ENCODE results near the gene CTRL. TPM values are rescaled to one million over a fixed set of nuclear protein-coding genes. Genes with fewer than 3 reads are reported as not detected.
A peak's percentile ranks its signal among the peaks of the same experiment; 100 is the strongest.
"Not testable (repeated sequence)": the region's sequence is repeated elsewhere in the genome, so short reads cannot be mapped to it uniquely, and the experiment has no call there.

Gene CTRL
- total RNA-seq, 1 donor from 2014 or later: 3.2 TPM

- DNase-seq (ENCODE audit: extremely low spot score in 2 of 2): no peak
- Histone ChIP-seq H3K27ac (no peak overlapping the region), H3K27me3 (no peaks in the 10 kb centered on the region), H3K9me3 (no peaks in the 10 kb centered on the region), H3K4me1 (no peaks in the 10 kb centered on the region), H3K36me3 (no peaks in the 10 kb centered on the region), H3K4me3 (no peak overlapping the region)
- intact Hi-C loops (cut with DNase I): no loop called here
- TF ChIP-seq POLR2AphosphoS5 (IDR thresholded peaks at IDR 0.05; ENCODE audit: insufficient read depth in 1 of 2, low read depth in 1 of 2): no peak
- TF ChIP-seq, protein P1, sequence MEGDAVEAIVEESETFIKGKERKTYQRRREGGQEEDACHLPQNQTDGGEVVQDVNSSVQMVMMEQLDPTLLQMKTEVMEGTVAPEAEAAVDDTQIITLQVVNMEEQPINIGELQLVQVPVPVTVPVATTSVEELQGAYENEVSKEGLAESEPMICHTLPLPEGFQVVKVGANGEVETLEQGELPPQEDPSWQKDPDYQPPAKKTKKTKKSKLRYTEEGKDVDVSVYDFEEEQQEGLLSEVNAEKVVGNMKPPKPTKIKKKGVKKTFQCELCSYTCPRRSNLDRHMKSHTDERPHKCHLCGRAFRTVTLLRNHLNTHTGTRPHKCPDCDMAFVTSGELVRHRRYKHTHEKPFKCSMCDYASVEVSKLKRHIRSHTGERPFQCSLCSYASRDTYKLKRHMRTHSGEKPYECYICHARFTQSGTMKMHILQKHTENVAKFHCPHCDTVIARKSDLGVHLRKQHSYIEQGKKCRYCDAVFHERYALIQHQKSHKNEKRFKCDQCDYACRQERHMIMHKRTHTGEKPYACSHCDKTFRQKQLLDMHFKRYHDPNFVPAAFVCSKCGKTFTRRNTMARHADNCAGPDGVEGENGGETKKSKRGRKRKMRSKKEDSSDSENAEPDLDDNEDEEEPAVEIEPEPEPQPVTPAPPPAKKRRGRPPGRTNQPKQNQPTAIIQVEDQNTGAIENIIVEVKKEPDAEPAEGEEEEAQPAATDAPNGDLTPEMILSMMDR (IDR thresholded peaks at IDR 0.05): no peak
- TF ChIP-seq POLR2A (IDR thresholded peaks at IDR 0.05): no peak
Measured at GRCh38 chr16:67976205-67976604, 44.5 kb upstream of the CTRL start.

- Histone ChIP-seq H3K27me3 (no peaks in the 10 kb centered on the region), H3K4me1 (no peaks in the 10 kb centered on the region), H3K36me3 (no peaks in the 10 kb centered on the region), H3K27ac (no peak overlapping the region), H3K4me3 (no peak overlapping the region), H3K9me3 (no peaks in the 10 kb centered on the region)
- TF ChIP-seq, protein P1 (IDR thresholded peaks at IDR 0.05): no peak
- TF ChIP-seq POLR2AphosphoS5 (IDR thresholded peaks at IDR 0.05; ENCODE audit: insufficient read depth in 1 of 2, low read depth in 1 of 2) (no peak), POLR2A (IDR thresholded peaks at IDR 0.05) (no peak)
- intact Hi-C loops (cut with DNase I): no loop called here
- no peak for DNase-seq (ENCODE audit: extremely low spot score in 2 of 2)
Measured at GRCh38 chr16:67975321-67976105, 43.9 kb upstream of the CTRL start.

DNA sequence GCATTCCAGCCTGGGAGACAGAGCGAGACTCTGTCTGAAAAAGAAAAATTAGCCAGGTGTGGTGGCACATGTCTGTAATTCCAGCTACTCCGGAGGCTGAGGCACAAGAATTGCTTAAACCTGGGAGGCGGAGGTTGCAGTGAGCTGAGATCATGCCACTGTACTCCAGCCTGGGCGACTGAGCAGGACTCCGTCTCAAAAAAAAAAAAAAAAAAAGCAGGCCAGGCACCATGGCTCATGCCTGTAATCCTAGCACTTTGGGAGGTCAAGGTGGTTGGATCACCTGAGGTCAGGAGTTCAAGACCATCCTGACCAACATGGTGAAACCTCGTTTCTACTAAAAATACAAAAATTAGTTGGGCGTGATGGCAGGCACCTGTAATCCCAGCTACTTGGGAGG is 40.6 kb upstream of the CTRL start:
- DNase-seq (ENCODE audit: extremely low spot score in 2 of 2); intact Hi-C loops (cut with DNase I); H3K4me3 ChIP-seq; H3K27me3 ChIP-seq; H3K36me3 ChIP-seq; H3K9me3 ChIP-seq; H3K27ac ChIP-seq: not testable (repeated sequence)
- peaks cover 16% of the 10 kb centered on the region for H3K4me1 ChIP-seq

DNA sequence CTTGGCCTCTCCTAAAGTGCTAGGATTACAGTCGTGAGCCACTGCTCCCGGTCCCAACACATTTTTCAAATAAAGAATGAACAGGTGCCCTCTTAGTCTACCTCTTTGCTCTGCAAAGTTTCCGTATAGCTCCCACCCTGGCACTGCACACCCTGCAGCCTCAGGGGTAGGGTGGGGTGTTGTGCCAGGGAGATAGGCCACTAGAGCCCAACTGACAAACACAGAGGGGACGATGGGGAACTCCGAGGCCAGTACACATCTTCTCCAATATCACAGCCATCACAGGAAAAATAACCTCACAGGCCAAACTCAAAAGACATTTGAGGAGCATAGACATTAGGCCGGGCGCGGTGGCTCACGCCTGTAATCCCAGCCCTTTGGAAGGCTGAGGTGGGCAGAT is 39.4 kb upstream of the CTRL start:
- Histone ChIP-seq H3K9me3 (no peaks in the 10 kb centered on the region), H3K27ac (no peak overlapping the region), H3K36me3 (no peaks in the 10 kb centered on the region), H3K4me3 (no peak overlapping the region), H3K27me3 (no peaks in the 10 kb centered on the region), H3K4me1 (peaks cover 28% of the 10 kb centered on the region)
- DNase-seq (ENCODE audit: extremely low spot score in 2 of 2): no peak
- intact Hi-C loops (cut with DNase I): no loop called here
- TF ChIP-seq, protein P1 (IDR thresholded peaks at IDR 0.05): no peak
- TF ChIP-seq POLR2AphosphoS5 (IDR thresholded peaks at IDR 0.05; ENCODE audit: insufficient read depth in 1 of 2, low read depth in 1 of 2): no peak

DNA sequence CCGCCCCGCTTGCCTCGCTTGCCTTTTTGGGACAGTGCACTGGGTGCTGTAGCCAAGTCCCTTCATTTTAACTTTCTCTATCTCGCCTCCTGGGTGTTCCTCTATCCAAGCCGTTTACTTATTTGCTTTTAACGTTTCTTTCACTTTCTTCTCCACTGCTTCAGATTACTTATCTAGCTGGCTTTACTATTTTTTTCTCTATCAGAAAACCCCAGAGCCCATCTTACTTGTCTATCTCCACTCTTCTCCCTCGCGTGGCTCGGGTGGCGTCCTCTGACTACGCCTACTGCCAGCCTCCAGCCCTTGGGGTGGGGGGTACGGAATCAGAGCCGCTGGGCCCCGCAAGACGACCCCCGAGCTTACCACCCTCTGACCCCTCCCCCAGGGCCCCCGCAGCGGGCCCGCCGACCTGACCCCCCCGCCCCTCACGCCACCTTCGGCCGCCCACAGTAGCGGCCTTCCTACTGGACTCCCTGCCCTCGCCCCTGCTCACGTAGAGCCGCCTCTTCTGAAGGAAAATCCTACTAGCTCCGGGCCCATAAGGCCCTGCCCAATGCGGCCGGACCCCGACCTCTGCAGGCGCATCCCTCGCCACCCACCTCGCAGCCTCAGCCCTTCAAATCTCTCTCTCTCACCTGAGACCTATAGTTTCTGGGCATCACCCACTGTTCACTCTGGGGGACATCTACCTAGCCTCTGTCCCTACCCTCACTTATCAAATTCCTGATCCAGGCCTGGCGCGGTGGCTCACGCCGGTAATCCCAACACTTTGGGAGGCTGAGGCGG is 37.8 kb upstream of the CTRL start:
- Histone ChIP-seq H3K4me3 (peak overlapping the region; percentile 81 to 91), H3K36me3 (no peaks in the 10 kb centered on the region), H3K9me3 (no peaks in the 10 kb centered on the region), H3K4me1 (peaks cover 45% of the 10 kb centered on the region), H3K27ac (peak overlapping the region; percentile 89), H3K27me3 (no peaks in the 10 kb centered on the region)
- intact Hi-C loops (cut with DNase I): no loop called here
- no peak for DNase-seq (ENCODE audit: extremely low spot score in 2 of 2)
- TF ChIP-seq POLR2AphosphoS5 (IDR thresholded peaks at IDR 0.05; ENCODE audit: insufficient read depth in 1 of 2, low read depth in 1 of 2) (no peak), POLR2A (IDR thresholded peaks at IDR 0.05) (no peak)
- TF ChIP-seq, protein P1 (IDR thresholded peaks at IDR 0.05): no peak

All from vagina (tissue), 2 donors.